MM.1S (cell line): ENCODE measurements around the gene LRRK1.

Experiments used
- EZH2 ChIP-seq: fragments of 300-600 bp; sonication (generic); optimal IDR thresholded peaks from 2 replicates; pipeline ENCODE3; 2017; ENCODE audit warnings: low read depth, mild to moderate bottlenecking, antibody characterized with exemption, low read length, mixed read lengths
- TF ChIP-seq, protein P1 (sequence below): fragments of 300-600 bp; sonication (generic); IDR thresholded peaks from 2 replicates; pipeline ENCODE4 v1.5.1; 2016; ENCODE audit warnings: antibody characterized with exemption, low read length, mixed read lengths

DNA sequence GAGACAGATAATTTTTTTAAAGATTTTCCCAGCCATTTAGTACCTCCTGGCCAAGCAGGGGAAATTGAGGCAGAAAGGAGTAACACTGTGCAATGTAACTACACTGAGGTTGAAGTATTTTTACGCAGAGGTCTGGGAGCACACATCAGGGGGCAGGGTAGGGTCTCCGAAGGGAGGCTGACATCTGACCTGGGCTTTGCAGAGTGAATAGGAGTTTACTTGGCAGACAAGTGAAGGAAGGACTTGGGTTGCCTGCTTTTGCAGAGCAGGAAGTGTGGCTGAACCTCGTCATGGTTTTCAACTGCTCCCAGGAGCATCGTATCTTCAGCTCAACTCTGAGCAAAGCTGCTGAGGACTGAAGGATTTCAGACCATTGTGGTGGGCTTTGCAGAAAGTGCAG lies 66.2 kb downstream of the LRRK1 start:
- TF ChIP-seq EZH2: no peak
- TF ChIP-seq, protein P1, sequence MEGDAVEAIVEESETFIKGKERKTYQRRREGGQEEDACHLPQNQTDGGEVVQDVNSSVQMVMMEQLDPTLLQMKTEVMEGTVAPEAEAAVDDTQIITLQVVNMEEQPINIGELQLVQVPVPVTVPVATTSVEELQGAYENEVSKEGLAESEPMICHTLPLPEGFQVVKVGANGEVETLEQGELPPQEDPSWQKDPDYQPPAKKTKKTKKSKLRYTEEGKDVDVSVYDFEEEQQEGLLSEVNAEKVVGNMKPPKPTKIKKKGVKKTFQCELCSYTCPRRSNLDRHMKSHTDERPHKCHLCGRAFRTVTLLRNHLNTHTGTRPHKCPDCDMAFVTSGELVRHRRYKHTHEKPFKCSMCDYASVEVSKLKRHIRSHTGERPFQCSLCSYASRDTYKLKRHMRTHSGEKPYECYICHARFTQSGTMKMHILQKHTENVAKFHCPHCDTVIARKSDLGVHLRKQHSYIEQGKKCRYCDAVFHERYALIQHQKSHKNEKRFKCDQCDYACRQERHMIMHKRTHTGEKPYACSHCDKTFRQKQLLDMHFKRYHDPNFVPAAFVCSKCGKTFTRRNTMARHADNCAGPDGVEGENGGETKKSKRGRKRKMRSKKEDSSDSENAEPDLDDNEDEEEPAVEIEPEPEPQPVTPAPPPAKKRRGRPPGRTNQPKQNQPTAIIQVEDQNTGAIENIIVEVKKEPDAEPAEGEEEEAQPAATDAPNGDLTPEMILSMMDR: no peak
